B cell (primary cell): ENCODE results near the gene WDR86.

ENCODE experiments used
- EZH2 ChIP-seq: IDR thresholded peaks from 2 replicates; pipeline ENCODE4 v1.6.1; 2012; ENCODE audit warnings: borderline replicate concordance, low read depth, mild to moderate bottlenecking, moderate library complexity, low read length; ENCODE audit not compliant: insufficient read depth, poor library complexity, severe bottlenecking
- TF ChIP-seq, protein P1 (sequence below): fragments of 200-600 bp; IDR thresholded peaks from one replicate; pipeline ENCODE4 v1.8.0; 2022; ENCODE audit warnings: antibody characterized with exemption, mild to moderate bottlenecking

DNA sequence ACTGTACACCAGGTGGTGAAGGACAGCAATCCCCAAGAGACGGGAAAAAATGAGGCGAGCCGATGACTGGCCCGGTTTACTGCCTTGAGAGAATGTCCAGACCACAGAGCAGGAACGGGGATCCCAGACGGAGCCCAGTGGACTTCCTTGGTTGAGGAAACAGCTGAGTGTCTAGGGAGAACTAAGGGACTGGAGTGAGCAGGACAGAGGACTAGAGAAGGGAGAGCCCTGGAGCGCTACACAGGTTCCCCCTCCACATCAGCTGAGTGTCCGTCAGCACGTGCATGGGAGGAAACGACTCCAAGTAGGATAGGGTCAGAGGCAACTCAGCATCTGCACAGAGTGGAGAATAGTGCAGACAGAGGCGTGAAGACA is 7.1 kb upstream of the WDR86 start:
- TF ChIP-seq, protein P1, sequence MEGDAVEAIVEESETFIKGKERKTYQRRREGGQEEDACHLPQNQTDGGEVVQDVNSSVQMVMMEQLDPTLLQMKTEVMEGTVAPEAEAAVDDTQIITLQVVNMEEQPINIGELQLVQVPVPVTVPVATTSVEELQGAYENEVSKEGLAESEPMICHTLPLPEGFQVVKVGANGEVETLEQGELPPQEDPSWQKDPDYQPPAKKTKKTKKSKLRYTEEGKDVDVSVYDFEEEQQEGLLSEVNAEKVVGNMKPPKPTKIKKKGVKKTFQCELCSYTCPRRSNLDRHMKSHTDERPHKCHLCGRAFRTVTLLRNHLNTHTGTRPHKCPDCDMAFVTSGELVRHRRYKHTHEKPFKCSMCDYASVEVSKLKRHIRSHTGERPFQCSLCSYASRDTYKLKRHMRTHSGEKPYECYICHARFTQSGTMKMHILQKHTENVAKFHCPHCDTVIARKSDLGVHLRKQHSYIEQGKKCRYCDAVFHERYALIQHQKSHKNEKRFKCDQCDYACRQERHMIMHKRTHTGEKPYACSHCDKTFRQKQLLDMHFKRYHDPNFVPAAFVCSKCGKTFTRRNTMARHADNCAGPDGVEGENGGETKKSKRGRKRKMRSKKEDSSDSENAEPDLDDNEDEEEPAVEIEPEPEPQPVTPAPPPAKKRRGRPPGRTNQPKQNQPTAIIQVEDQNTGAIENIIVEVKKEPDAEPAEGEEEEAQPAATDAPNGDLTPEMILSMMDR: no peak
- no peak for TF ChIP-seq EZH2
